OCI-LY7 (cell line): ENCODE results near the gene CDADC1. TPM values are rescaled to one million over a fixed set of nuclear protein-coding genes. Genes with fewer than 3 reads are reported as not detected.

ENCODE experiments used
- BruUV-seq: library from RNA; stranded (reverse); fragments of 400-500 nt; replicated peaks from 2 replicates; lab custom pipeline; 2021; lab: Mats Ljungman, UMichigan
- CTCF ChIA-PET: fragments of 300-600 bp; sonication (Branson Sonifier 250); formaldehyde crosslinking; loops from one replicate; lab custom pipeline; 2022; ENCODE audit warnings: antibody characterized with exemption; ENCODE audit not compliant: unreplicated experiment; lab: Charles Lee
- POLR2A ChIA-PET: fragments of 300-600 bp; sonication (Branson Sonifier 250); formaldehyde crosslinking; loops from one replicate; lab custom pipeline; 2022; ENCODE audit warnings: antibody characterized with exemption; lab: Charles Lee
- DNase-seq: peaks from one replicate; pipeline ENCODE4 v3.0.0-alpha.2; 2015; ENCODE audit warnings: low spot score
- H2AFZ ChIP-seq: fragments of 200-600 bp; sonication (generic), shearing (Covaris generic); 2 replicates; pipeline ENCODE4 v1.6.1; 2014; ENCODE audit warnings: mild to moderate bottlenecking, antibody characterized with exemption, low read length, moderate library complexity
- H3K27ac ChIP-seq: fragments of 200-600 bp; sonication (generic); 2 replicates; pipeline ENCODE4 v1.5.1; 2014; ENCODE audit warnings: mixed run types, low read depth, mild to moderate bottlenecking, moderate library complexity, low read length, inconsistent platforms; ENCODE audit not compliant: poor library complexity, severe bottlenecking
- H3K36me3 ChIP-seq: fragments of 200-600 bp; sonication (generic); 2 replicates; pipeline ENCODE4 v1.6.1; 2014; ENCODE audit warnings: mild to moderate bottlenecking, antibody characterized with exemption, low read length, moderate library complexity, mixed read lengths; ENCODE audit not compliant: insufficient read depth
- H3K4me1 ChIP-seq: fragments of 200-600 bp; sonication (generic); 2 replicates; pipeline ENCODE4 v1.5.1; 2014; ENCODE audit warnings: mild to moderate bottlenecking, low read length; ENCODE audit not compliant: insufficient read depth, poor library complexity, severe bottlenecking
- H3K4me2 ChIP-seq: fragments of 200-600 bp; sonication (generic); 2 replicates; pipeline ENCODE4 v1.6.1; 2014; ENCODE audit warnings: mild to moderate bottlenecking, low read length
- H3K4me3 ChIP-seq: fragments of 200-600 bp; sonication (generic); 2 replicates; pipeline ENCODE4 v1.5.1; 2014; ENCODE audit warnings: mild to moderate bottlenecking, low read depth, low read length; ENCODE audit not compliant: poor library complexity, severe bottlenecking
- H3K79me2 ChIP-seq: fragments of 200-600 bp; sonication (generic); 2 replicates; pipeline ENCODE4 v1.6.1; 2016; ENCODE audit warnings: low read depth, mild to moderate bottlenecking, low read length, moderate library complexity, mixed read lengths; ENCODE audit not compliant: insufficient read depth
- H3K9me2 ChIP-seq: fragments of 200-600 bp; sonication (generic); 2 replicates; pipeline ENCODE4 v1.6.1; 2016; ENCODE audit warnings: mild to moderate bottlenecking, low read length, mixed read lengths; ENCODE audit not compliant: insufficient read depth
- H3K9me3 ChIP-seq: fragments of 200-600 bp; sonication (generic); 2 replicates; pipeline ENCODE4 v1.6.1; 2014; ENCODE audit warnings: mild to moderate bottlenecking, mixed run types, low read length, mixed read lengths
- H4K20me1 ChIP-seq: fragments of 200-600 bp; sonication (generic); 2 replicates; pipeline ENCODE4 v1.6.1; 2014; ENCODE audit warnings: mild to moderate bottlenecking, antibody characterized with exemption, low read length, moderate library complexity, mixed read lengths; ENCODE audit not compliant: insufficient read depth
- EZH2phosphoT487 ChIP-seq: fragments of 200-600 bp; sonication (generic); IDR thresholded peaks from 2 replicates; pipeline ENCODE4 v1.6.1; 2018; ENCODE audit warnings: low read depth, borderline replicate concordance, mild to moderate bottlenecking, mixed run types, antibody characterized with exemption, low read length, moderate library complexity, mixed read lengths
- intact Hi-C: fragments of 100-400 bp; cut with micrococcal nuclease; formaldehyde crosslinking; loops from one replicate; pipeline ENCODE4 v1.10.0; 2022; ENCODE audit not compliant: unreplicated experiment
- total RNA-seq, 2 experiments: library from RNA; depleted of rRNA in 1 of 2; stranded (reverse); fragments of >200 nt in 1 of 2; shearing (Covaris generic) in 1 of 2; gene quantifications; 2 replicates each; pipeline ENCODE4 v1.2.3, GENCODE V29; 2014 to 2022
- TF ChIP-seq, protein P1 (sequence below): fragments of 200-600 bp; sonication (generic); conservative IDR thresholded peaks from 2 replicates; pipeline ENCODE4 v1.5.1; 2014; ENCODE audit warnings: mild to moderate bottlenecking, antibody characterized with exemption, low read length, moderate library complexity, mixed read lengths

CDADC1 gene
- total RNA-seq, 2 experiments from 2014 or later = 9.1 to 12.5 TPM

DNA sequence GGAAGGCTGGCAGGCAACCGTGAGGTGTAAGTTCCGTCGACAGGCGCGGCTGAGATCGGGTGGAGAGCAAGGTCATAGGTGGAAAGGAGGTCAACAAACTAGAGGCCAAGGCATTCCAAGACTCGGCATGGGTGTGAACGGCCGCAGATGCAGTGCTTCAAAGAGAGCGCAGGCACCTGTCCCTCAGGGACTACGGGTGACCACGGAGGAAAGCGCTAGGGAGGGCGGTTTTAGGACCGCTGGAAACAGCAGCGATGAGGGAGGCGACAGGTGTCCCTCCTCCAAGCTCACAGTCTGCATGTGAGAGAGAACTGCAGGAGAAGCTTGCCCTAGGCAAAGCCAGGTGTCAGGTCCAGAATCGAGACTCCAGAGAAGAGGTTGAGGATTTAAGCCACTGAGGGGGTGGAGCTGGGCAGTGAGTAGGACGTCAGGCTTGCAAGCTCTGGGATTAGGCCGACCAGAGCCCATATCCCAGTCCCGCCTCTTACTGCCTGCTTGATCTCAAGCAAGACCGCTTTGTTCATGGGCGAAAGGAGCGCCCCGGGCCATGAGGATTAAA is 29.2 kb upstream of the CDADC1 start:
- TF ChIP-seq, protein P1, sequence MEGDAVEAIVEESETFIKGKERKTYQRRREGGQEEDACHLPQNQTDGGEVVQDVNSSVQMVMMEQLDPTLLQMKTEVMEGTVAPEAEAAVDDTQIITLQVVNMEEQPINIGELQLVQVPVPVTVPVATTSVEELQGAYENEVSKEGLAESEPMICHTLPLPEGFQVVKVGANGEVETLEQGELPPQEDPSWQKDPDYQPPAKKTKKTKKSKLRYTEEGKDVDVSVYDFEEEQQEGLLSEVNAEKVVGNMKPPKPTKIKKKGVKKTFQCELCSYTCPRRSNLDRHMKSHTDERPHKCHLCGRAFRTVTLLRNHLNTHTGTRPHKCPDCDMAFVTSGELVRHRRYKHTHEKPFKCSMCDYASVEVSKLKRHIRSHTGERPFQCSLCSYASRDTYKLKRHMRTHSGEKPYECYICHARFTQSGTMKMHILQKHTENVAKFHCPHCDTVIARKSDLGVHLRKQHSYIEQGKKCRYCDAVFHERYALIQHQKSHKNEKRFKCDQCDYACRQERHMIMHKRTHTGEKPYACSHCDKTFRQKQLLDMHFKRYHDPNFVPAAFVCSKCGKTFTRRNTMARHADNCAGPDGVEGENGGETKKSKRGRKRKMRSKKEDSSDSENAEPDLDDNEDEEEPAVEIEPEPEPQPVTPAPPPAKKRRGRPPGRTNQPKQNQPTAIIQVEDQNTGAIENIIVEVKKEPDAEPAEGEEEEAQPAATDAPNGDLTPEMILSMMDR = no peak
- TF ChIP-seq EZH2phosphoT487 = no peak
- no peak for DNase-seq
- no peaks in the 10 kb centered on the region for H4K20me1 ChIP-seq
- H3K36me3 ChIP-seq = no peaks in the 10 kb centered on the region
- H3K79me2 ChIP-seq = no peaks in the 10 kb centered on the region
- no peak overlapping the region for H3K4me3 ChIP-seq
- no TSS peak for BruUV-seq
- no peaks in the 10 kb centered on the region for H3K9me3 ChIP-seq
- no peak overlapping the region for H3K27ac ChIP-seq
- intact Hi-C loops = no loop called here
- H3K4me2 ChIP-seq = no peak overlapping the region
- H3K4me1 ChIP-seq = peaks cover 10% of the 10 kb centered on the region
- H3K9me2 ChIP-seq = no peaks in the 10 kb centered on the region
- POLR2A ChIA-PET = no interaction called here
- H2AFZ ChIP-seq = no peak overlapping the region
- CTCF ChIA-PET = no interaction called here

DNA sequence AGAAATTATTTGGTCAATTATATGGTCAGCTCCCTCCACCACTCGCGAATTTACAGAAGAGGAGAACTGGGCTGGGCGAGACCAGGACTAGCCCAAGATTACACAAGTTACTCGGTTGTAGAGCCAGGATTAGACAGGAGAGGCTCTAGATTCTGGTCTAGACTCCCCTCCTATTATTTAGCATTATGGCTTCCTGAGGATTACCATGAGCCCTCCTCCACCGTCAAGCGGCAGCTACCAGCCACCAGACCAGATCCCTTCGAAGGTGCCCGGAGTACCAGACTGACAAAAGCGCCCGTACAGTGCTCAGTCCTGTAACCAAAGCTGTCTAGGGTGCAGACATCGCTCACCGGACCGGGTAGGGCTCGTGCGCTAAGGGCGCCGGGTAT is 28.1 kb upstream of the CDADC1 start:
- TF ChIP-seq, protein P1 = no peak
- no peak for TF ChIP-seq EZH2phosphoT487
- DNase-seq = no peak
- no peaks in the 10 kb centered on the region for H3K9me3 ChIP-seq
- no peak overlapping the region for H3K4me2 ChIP-seq
- intact Hi-C loops = no loop called here
- POLR2A ChIA-PET = no interaction called here
- H3K79me2 ChIP-seq = no peaks in the 10 kb centered on the region
- no peaks in the 10 kb centered on the region for H3K36me3 ChIP-seq
- no peak overlapping the region for H2AFZ ChIP-seq
- peaks cover 8% of the 10 kb centered on the region for H3K4me1 ChIP-seq
- H3K27ac ChIP-seq = no peak overlapping the region
- BruUV-seq = no TSS peak
- no peaks in the 10 kb centered on the region for H3K9me2 ChIP-seq
- H3K4me3 ChIP-seq = no peak overlapping the region
- H4K20me1 ChIP-seq = no peaks in the 10 kb centered on the region
- CTCF ChIA-PET = no interaction called here

GRCh38 chr13:49220036-49220855 is 27.5 kb upstream of the CDADC1 start, which contains the start of gene MLNR:
TSS of gene MLNR (plus strand) at chr13:49220338. CDS start at chr13:49220338, 0 bp downstream.
- intact Hi-C loops = no loop called here
- CTCF ChIA-PET = no interaction called here
- TF ChIP-seq, protein P1 = no peak
- Histone ChIP-seq H4K20me1 (no peaks in the 10 kb centered on the region), H2AFZ (no peak within 1 kb of the TSS), H3K4me1 (peaks cover 2% of the 10 kb centered on the region), H3K79me2 (no peaks in the 10 kb centered on the region), H3K4me2 (no peak within 1 kb of the TSS), H3K27ac (no peak within 1 kb of the TSS), H3K36me3 (no peaks in the 10 kb centered on the region), H3K4me3 (no peak within 1 kb of the TSS), H3K9me3 (no peaks in the 10 kb centered on the region), H3K9me2 (no peaks in the 10 kb centered on the region)
- POLR2A ChIA-PET = no interaction called here
- DNase-seq = no peak
- no TSS peak for BruUV-seq
